WTC11 (cell line): ENCODE data around the gene NOTUM. TPM values are rescaled to one million over a fixed set of nuclear protein-coding genes. Genes with fewer than 3 reads are reported as not detected.

Experiments
- ARID4B ChIP-seq: sonication (generic); formaldehyde crosslinking; IDR thresholded peaks from 2 replicates; pipeline ENCODE4 v1.8.0; 2023; ENCODE audit warnings: missing genetic modification reagents, mild to moderate bottlenecking, borderline replicate concordance
- FOXJ3 ChIP-seq: sonication (generic); formaldehyde crosslinking; IDR thresholded peaks from 2 replicates; pipeline ENCODE4 v1.9.0; 2021; ENCODE audit warnings: missing genetic modification reagents, mild to moderate bottlenecking, borderline replicate concordance
- FOXP4 ChIP-seq: sonication (generic); formaldehyde crosslinking; IDR thresholded peaks from 2 replicates; pipeline ENCODE4 v1.8.0; 2022; ENCODE audit warnings: mild to moderate bottlenecking, missing genetic modification reagents
- HMGA2 ChIP-seq: fragments of 250-450 bp; sonication (Bioruptor Pico); IDR thresholded peaks from 2 replicates; pipeline ENCODE4 v1.4.0; 2021; ENCODE audit warnings: mild to moderate bottlenecking, moderate library complexity
- HMGXB4 ChIP-seq: sonication (generic); formaldehyde crosslinking; IDR thresholded peaks from 2 replicates; pipeline ENCODE4 v1.8.1; 2023; ENCODE audit warnings: mild to moderate bottlenecking, moderate library complexity, missing genetic modification reagents
- IRF2 ChIP-seq: sonication (generic); formaldehyde crosslinking; IDR thresholded peaks from 2 replicates; pipeline ENCODE4 v1.8.0; 2022; ENCODE audit warnings: low read depth, missing genetic modification reagents, borderline replicate concordance
- MLX ChIP-seq: sonication (generic); formaldehyde crosslinking; IDR thresholded peaks from 2 replicates; pipeline ENCODE4 v1.8.1; 2023; ENCODE audit warnings: mild to moderate bottlenecking, missing genetic modification reagents, moderate library complexity
- MXD4 ChIP-seq: fragments of 250-450 bp; sonication (Bioruptor Pico); IDR thresholded peaks from 2 replicates; pipeline ENCODE4 v1.8.0; 2021; ENCODE audit warnings: mild to moderate bottlenecking, moderate library complexity, borderline replicate concordance
- NFYB ChIP-seq: sonication (generic); formaldehyde crosslinking; conservative IDR thresholded peaks from 2 replicates; pipeline ENCODE4 v1.8.0; 2022; ENCODE audit warnings: low read depth, missing genetic modification reagents
- NR2C2 ChIP-seq: sonication (generic); formaldehyde crosslinking; IDR thresholded peaks from 2 replicates; pipeline ENCODE4 v1.8.0; 2022; ENCODE audit warnings: mild to moderate bottlenecking, missing genetic modification reagents
- RORB ChIP-seq: fragments of 250-450 bp; sonication (Bioruptor Pico); IDR thresholded peaks from 2 replicates; pipeline ENCODE4 v1.9.0; 2021; ENCODE audit warnings: mild to moderate bottlenecking
- TEAD4 ChIP-seq: sonication (generic); formaldehyde crosslinking; IDR thresholded peaks from 2 replicates; pipeline ENCODE4 v1.8.0; 2022; ENCODE audit warnings: mild to moderate bottlenecking, missing genetic modification reagents
- ZNF532 ChIP-seq: fragments of 250-450 bp; sonication (Bioruptor Pico); IDR thresholded peaks from 2 replicates; pipeline ENCODE4 v1.9.0; 2021; ENCODE audit warnings: mild to moderate bottlenecking, borderline replicate concordance
- total RNA-seq: library from RNA; stranded (reverse); gene quantifications from 3 replicates; pipeline ENCODE4 v1.2.3, GENCODE V29; 2021
- TF ChIP-seq, protein P1 (sequence below): sonication (generic); formaldehyde crosslinking; IDR thresholded peaks from 2 replicates; pipeline ENCODE4 v1.8.1; 2022; ENCODE audit warnings: mild to moderate bottlenecking, moderate library complexity, missing genetic modification reagents
- TF ChIP-seq, protein P2 (sequence below): sonication (generic); formaldehyde crosslinking; IDR thresholded peaks from 2 replicates; pipeline ENCODE4 v1.8.1; 2023; ENCODE audit warnings: mild to moderate bottlenecking, missing genetic modification reagents
- TF ChIP-seq, protein P3 (sequence below): sonication (generic); formaldehyde crosslinking; IDR thresholded peaks from 2 replicates; pipeline ENCODE4 v1.8.0; 2022; ENCODE audit warnings: mild to moderate bottlenecking, missing genetic modification reagents
- TF ChIP-seq, protein P4 (sequence below): sonication (generic); formaldehyde crosslinking; IDR thresholded peaks from 2 replicates; pipeline ENCODE4 v1.8.1; 2023; ENCODE audit warnings: mild to moderate bottlenecking, missing genetic modification reagents, moderate library complexity
- TF ChIP-seq, protein P5 (sequence below): sonication (generic); formaldehyde crosslinking; IDR thresholded peaks from 2 replicates; pipeline ENCODE4 v1.8.1; 2022; ENCODE audit warnings: mild to moderate bottlenecking, missing genetic modification reagents, moderate library complexity, borderline replicate concordance

The NOTUM gene
- total RNA-seq, 1 experiment from 2014 or later = 1.7 TPM

- TF ChIP-seq ARID4B (CRISPR knock-in tag) (no peak), ZNF532 (CRISPR knock-in tag) (no peak), RORB (CRISPR knock-in tag) (no peak), HMGXB4 (CRISPR knock-in tag) (peak; percentile 3; the same call in 1 of the 2 replicates), IRF2 (CRISPR knock-in tag) (no peak), MLX (CRISPR knock-in tag) (no peak), TEAD4 (CRISPR knock-in tag) (no peak), FOXJ3 (no peak), NFYB (CRISPR knock-in tag) (no peak), HMGA2 (CRISPR knock-in tag) (no peak), NR2C2 (CRISPR knock-in tag) (no peak), FOXP4 (peak; percentile 91), MXD4 (no peak)
- TF ChIP-seq, protein P1, sequence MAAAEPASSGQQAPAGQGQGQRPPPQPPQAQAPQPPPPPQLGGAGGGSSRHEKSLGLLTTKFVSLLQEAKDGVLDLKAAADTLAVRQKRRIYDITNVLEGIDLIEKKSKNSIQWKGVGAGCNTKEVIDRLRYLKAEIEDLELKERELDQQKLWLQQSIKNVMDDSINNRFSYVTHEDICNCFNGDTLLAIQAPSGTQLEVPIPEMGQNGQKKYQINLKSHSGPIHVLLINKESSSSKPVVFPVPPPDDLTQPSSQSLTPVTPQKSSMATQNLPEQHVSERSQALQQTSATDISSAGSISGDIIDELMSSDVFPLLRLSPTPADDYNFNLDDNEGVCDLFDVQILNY = no peak
- TF ChIP-seq, protein P2, sequence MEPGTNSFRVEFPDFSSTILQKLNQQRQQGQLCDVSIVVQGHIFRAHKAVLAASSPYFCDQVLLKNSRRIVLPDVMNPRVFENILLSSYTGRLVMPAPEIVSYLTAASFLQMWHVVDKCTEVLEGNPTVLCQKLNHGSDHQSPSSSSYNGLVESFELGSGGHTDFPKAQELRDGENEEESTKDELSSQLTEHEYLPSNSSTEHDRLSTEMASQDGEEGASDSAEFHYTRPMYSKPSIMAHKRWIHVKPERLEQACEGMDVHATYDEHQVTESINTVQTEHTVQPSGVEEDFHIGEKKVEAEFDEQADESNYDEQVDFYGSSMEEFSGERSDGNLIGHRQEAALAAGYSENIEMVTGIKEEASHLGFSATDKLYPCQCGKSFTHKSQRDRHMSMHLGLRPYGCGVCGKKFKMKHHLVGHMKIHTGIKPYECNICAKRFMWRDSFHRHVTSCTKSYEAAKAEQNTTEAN (CRISPR knock-in tag) = no peak
- TF ChIP-seq, protein P3, sequence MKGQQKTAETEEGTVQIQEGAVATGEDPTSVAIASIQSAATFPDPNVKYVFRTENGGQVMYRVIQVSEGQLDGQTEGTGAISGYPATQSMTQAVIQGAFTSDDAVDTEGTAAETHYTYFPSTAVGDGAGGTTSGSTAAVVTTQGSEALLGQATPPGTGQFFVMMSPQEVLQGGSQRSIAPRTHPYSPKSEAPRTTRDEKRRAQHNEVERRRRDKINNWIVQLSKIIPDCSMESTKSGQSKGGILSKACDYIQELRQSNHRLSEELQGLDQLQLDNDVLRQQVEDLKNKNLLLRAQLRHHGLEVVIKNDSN (CRISPR knock-in tag) = no peak
- TF ChIP-seq, protein P4, sequence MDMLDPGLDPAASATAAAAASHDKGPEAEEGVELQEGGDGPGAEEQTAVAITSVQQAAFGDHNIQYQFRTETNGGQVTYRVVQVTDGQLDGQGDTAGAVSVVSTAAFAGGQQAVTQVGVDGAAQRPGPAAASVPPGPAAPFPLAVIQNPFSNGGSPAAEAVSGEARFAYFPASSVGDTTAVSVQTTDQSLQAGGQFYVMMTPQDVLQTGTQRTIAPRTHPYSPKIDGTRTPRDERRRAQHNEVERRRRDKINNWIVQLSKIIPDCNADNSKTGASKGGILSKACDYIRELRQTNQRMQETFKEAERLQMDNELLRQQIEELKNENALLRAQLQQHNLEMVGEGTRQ (CRISPR knock-in tag) = no peak
- TF ChIP-seq, protein P5, sequence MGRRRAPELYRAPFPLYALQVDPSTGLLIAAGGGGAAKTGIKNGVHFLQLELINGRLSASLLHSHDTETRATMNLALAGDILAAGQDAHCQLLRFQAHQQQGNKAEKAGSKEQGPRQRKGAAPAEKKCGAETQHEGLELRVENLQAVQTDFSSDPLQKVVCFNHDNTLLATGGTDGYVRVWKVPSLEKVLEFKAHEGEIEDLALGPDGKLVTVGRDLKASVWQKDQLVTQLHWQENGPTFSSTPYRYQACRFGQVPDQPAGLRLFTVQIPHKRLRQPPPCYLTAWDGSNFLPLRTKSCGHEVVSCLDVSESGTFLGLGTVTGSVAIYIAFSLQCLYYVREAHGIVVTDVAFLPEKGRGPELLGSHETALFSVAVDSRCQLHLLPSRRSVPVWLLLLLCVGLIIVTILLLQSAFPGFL = no peak
Observed at GRCh38 chr17:81976332-81977210, 15.6 kb upstream of the NOTUM start (continued).
